Measurements from ENCODE around the gene CDH9. TPM values are rescaled to one million over a fixed set of nuclear protein-coding genes. Genes with fewer than 3 reads are reported as not detected.

Gene CDH9
- total RNA-seq, 1 experiment from 2014 or later: not detected

- ChIA-PET CTCF (no interaction called here), POLR2A (ENCODE audit: unreplicated experiment) (interaction anchor here (0.6 kb wide), 1 partner anchor 1200 kb away, joined by 9 read pairs; no protein-coding TSS in a partner anchor)
- Histone ChIP-seq H3K36me3 (ENCODE audit: low read depth) (no peaks in the 10 kb centered on the region), H3K27me3 (ENCODE audit: insufficient read depth, low read depth) (no peaks in the 10 kb centered on the region), H3K27ac (no peak overlapping the region), H3K4me2 (no peak overlapping the region), H4K20me1 (ENCODE audit: insufficient read depth) (no peaks in the 10 kb centered on the region), H3K4me1 (replicated peaks; ENCODE audit: insufficient read depth) (no peaks in the 10 kb centered on the region), H3K79me2 (ENCODE audit: low read depth) (no peaks in the 10 kb centered on the region), H3F3A (ENCODE audit: insufficient read depth, low read depth) (no peaks in the 10 kb centered on the region), H3K9me3 (ENCODE audit: insufficient read depth, low read depth) (no peaks in the 10 kb centered on the region), H3K4me3 (no peak overlapping the region), H3K9me2 (ENCODE audit: insufficient read depth) (no peaks in the 10 kb centered on the region; the same call in 1 of the 2 replicates), H2AFZ (no peak overlapping the region)
- intact Hi-C loops (cut with micrococcal nuclease; ENCODE audit: unreplicated experiment): loop anchor here (1.0 to 5.0 kb wide), 2 partner anchors 1746 to 1876 kb away; no protein-coding TSS in a partner anchor
- TF ChIP-seq EZH2 (IDR thresholded peaks at IDR 0.05; ENCODE audit: low read depth) (no peak), CTCF (conservative IDR thresholded peaks at IDR 0.05) (peak; percentile 51)
- no TSS peak for BruUV-seq (replicated peaks)
- DNase-seq: no peak
Observed at GRCh38 chr5:27020973-27021372, 17.4 kb downstream of the CDH9 start.

GRCh38 chr5:27015758-27016157 lies 22.6 kb downstream of the CDH9 start:
- intact Hi-C loops (cut with micrococcal nuclease; ENCODE audit: unreplicated experiment): no loop called here
- H3K9me3 ChIP-seq (ENCODE audit: insufficient read depth, low read depth): no peaks in the 10 kb centered on the region
- TF ChIP-seq EZH2 (IDR thresholded peaks at IDR 0.05; ENCODE audit: low read depth) (no peak), CTCF (conservative IDR thresholded peaks at IDR 0.05) (no peak)
- no peak overlapping the region for H3K4me3 ChIP-seq
- H3K4me2 ChIP-seq: no peak overlapping the region
- BruUV-seq (replicated peaks): no TSS peak
- H3K27ac ChIP-seq: no peak overlapping the region
- H3K27me3 ChIP-seq (ENCODE audit: insufficient read depth, low read depth): no peaks in the 10 kb centered on the region
- H3K36me3 ChIP-seq (ENCODE audit: low read depth): no peaks in the 10 kb centered on the region
- H3K4me1 ChIP-seq (replicated peaks; ENCODE audit: insufficient read depth): no peaks in the 10 kb centered on the region
- no peaks in the 10 kb centered on the region; the same call in 1 of the 2 replicates for H3K9me2 ChIP-seq (ENCODE audit: insufficient read depth)
- no peak overlapping the region for H2AFZ ChIP-seq
- ChIA-PET CTCF (no interaction called here), POLR2A (ENCODE audit: unreplicated experiment) (no interaction called here)
- H3F3A ChIP-seq (ENCODE audit: insufficient read depth, low read depth): no peaks in the 10 kb centered on the region
- H4K20me1 ChIP-seq (ENCODE audit: insufficient read depth): no peaks in the 10 kb centered on the region
- DNase-seq: no peak
- H3K79me2 ChIP-seq (ENCODE audit: low read depth): no peaks in the 10 kb centered on the region

GRCh38 chr5:27011274-27011673 lies 27.1 kb downstream of the CDH9 start:
- Histone ChIP-seq H3F3A (ENCODE audit: insufficient read depth, low read depth) (no peaks in the 10 kb centered on the region), H3K4me2 (no peak overlapping the region), H3K27ac (no peak overlapping the region), H3K36me3 (ENCODE audit: low read depth) (no peaks in the 10 kb centered on the region), H3K4me1 (replicated peaks; ENCODE audit: insufficient read depth) (no peaks in the 10 kb centered on the region), H3K9me2 (ENCODE audit: insufficient read depth) (no peaks in the 10 kb centered on the region), H3K4me3 (no peak overlapping the region), H2AFZ (no peak overlapping the region), H3K79me2 (ENCODE audit: low read depth) (no peaks in the 10 kb centered on the region), H3K27me3 (ENCODE audit: insufficient read depth, low read depth) (no peaks in the 10 kb centered on the region), H3K9me3 (ENCODE audit: insufficient read depth, low read depth) (no peaks in the 10 kb centered on the region), H4K20me1 (ENCODE audit: insufficient read depth) (no peaks in the 10 kb centered on the region)
- POLR2A ChIA-PET (ENCODE audit: unreplicated experiment): no interaction called here
- no peak for TF ChIP-seq CTCF (conservative IDR thresholded peaks at IDR 0.05)
- DNase-seq: no peak
- no TSS peak for BruUV-seq (replicated peaks)
- intact Hi-C loops (cut with micrococcal nuclease; ENCODE audit: unreplicated experiment): no loop called here
- CTCF ChIA-PET: no interaction called here
